ENCODE measurements around the gene DR1.

The DR1 gene

GRCh38 chr1:93324486-93325464, 20.9 kb upstream of the DR1 start:
- WGBS (ENCODE audit: insufficient coverage) = 100% methylated on average over 1 of the region's 8 CpGs
- ChIA-PET CTCF (interaction anchor here (0.5 to 2.9 kb wide), 6 partner anchors 9 to 96 kb away, joined by 3 to 15 read pairs (median 3); no protein-coding TSS in a partner anchor), POLR2A (no interaction called here)
- Histone ChIP-seq H3K4me3 (ENCODE audit: control insufficient read depth in 1 of 7, extremely low read depth in 1 of 7, insufficient read depth in 4 of 7, low read depth in 2 of 7, low read length in 6 of 7) (no peak overlapping the region), H3K4me1 (ENCODE audit: control extremely low read depth in 1 of 4, control insufficient read depth in 4 of 4, insufficient read depth in 4 of 4, low read length in 3 of 4) (no peaks in the 10 kb centered on the region), H3K36me3 (ENCODE audit: control insufficient read depth in 4 of 4, insufficient read depth in 4 of 4, low read length in 3 of 4) (no peaks in the 10 kb centered on the region), H3K27ac (ENCODE audit: insufficient read depth in 1 of 2, low read depth in 1 of 2, low read length in 2 of 2, poor library complexity in 1 of 2, severe bottlenecking in 2 of 2) (no peak overlapping the region), H3K9me3 (ENCODE audit: control extremely low read depth in 1 of 5, control insufficient read depth in 4 of 5, insufficient read depth in 2 of 5, low read depth in 1 of 5, low read length in 4 of 5) (peaks cover 0 to 4% (median 0%) of the 10 kb centered on the region in 5 experiments), H3K27me3 (replicated peaks in 2 of 5; ENCODE audit: control insufficient read depth in 4 of 5, insufficient read depth in 5 of 5, low read length in 4 of 5) (no peaks in the 10 kb centered on the region)
- no peak for DNase-seq

DNA sequence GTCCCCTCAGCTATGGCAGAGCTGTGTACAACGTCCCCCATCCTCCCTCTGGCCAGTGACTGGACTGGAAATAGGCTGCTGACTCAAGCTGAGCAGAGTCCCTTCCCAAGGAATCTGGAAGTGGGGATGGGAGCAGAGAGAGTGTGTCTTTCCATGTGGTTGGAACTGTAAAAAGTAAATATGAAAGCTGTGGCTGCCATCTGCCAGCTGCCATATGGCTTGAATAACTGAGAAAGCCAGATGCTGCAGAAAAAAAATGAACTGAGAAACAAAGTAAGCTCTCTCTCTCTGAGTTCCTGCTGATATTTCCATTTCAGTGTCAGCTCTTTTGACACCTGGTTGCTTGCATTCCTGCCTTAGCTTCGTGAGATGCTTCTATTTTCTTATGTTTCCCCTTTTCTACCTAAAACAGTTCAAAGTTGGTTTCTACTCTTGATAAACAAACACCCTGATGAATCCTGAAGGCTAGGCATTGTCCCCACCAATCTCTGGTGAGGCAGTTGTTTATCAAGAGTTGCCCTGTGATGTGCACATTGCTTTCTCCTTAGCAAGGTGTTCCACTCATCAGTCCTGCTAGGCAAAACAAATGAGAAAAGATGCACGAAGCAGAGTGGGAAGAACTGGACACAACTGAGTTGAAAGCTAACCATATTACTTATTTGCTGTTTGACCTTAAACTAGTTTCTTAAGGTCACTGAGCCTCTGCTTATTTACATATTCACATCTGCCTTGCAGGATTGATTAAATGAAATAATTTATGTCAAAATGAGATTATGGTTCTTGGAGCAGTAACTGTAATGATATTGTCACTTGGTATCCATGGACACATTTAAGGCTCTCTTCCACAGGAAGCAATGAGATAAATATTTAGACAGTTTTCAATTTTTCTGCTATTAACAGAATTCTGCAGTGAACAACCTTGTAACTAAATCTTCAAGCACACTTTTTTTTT, 16.6 kb upstream of the DR1 start:
- no peak overlapping the region for H3K4me3 ChIP-seq (ENCODE audit: control insufficient read depth in 1 of 7, extremely low read depth in 1 of 7, insufficient read depth in 4 of 7, low read depth in 2 of 7, low read length in 6 of 7)
- H3K27ac ChIP-seq (ENCODE audit: insufficient read depth in 1 of 2, low read depth in 1 of 2, low read length in 2 of 2, poor library complexity in 1 of 2, severe bottlenecking in 2 of 2) = no peak overlapping the region
- 97% methylated on average over 3 of the region's 3 CpGs for WGBS (ENCODE audit: insufficient coverage)
- DNase-seq = no peak
- CTCF ChIA-PET = interaction anchor here (0.8 to 2.0 kb wide), 3 partner anchors 8 to 24 kb away, joined by 3 to 5 read pairs (median 5); no protein-coding TSS in a partner anchor
- no peaks in the 10 kb centered on the region for H3K9me3 ChIP-seq (ENCODE audit: control extremely low read depth in 1 of 5, control insufficient read depth in 4 of 5, insufficient read depth in 2 of 5, low read depth in 1 of 5, low read length in 4 of 5)
- H3K36me3 ChIP-seq (ENCODE audit: control insufficient read depth in 4 of 4, insufficient read depth in 4 of 4, low read length in 3 of 4) = no peaks in the 10 kb centered on the region
- no peaks in the 10 kb centered on the region for H3K4me1 ChIP-seq (ENCODE audit: control extremely low read depth in 1 of 4, control insufficient read depth in 4 of 4, insufficient read depth in 4 of 4, low read length in 3 of 4)
- no peaks in the 10 kb centered on the region for H3K27me3 ChIP-seq (replicated peaks in 2 of 5; ENCODE audit: control insufficient read depth in 4 of 5, insufficient read depth in 5 of 5, low read length in 4 of 5)
- POLR2A ChIA-PET = no interaction called here

GRCh38 chr1:93330196-93330595, 15.5 kb upstream of the DR1 start:
- ChIA-PET CTCF (no interaction called here), POLR2A (no interaction called here)
- DNase-seq = no peak
- no CpG with 5 or more reads among the region's 1 CpG for WGBS (ENCODE audit: insufficient coverage)
- Histone ChIP-seq H3K4me3 (ENCODE audit: control insufficient read depth in 1 of 7, extremely low read depth in 1 of 7, insufficient read depth in 4 of 7, low read depth in 2 of 7, low read length in 6 of 7) (no peak overlapping the region), H3K27ac (ENCODE audit: insufficient read depth in 1 of 2, low read depth in 1 of 2, low read length in 2 of 2, poor library complexity in 1 of 2, severe bottlenecking in 2 of 2) (no peak overlapping the region), H3K36me3 (ENCODE audit: control insufficient read depth in 4 of 4, insufficient read depth in 4 of 4, low read length in 3 of 4) (no peaks in the 10 kb centered on the region), H3K27me3 (replicated peaks in 2 of 5; ENCODE audit: control insufficient read depth in 4 of 5, insufficient read depth in 5 of 5, low read length in 4 of 5) (no peaks in the 10 kb centered on the region), H3K4me1 (ENCODE audit: control extremely low read depth in 1 of 4, control insufficient read depth in 4 of 4, insufficient read depth in 4 of 4, low read length in 3 of 4) (no peaks in the 10 kb centered on the region), H3K9me3 (ENCODE audit: control extremely low read depth in 1 of 5, control insufficient read depth in 4 of 5, insufficient read depth in 2 of 5, low read depth in 1 of 5, low read length in 4 of 5) (no peaks in the 10 kb centered on the region)

- Histone ChIP-seq H3K4me1 (ENCODE audit: control extremely low read depth in 1 of 4, control insufficient read depth in 4 of 4, insufficient read depth in 4 of 4, low read length in 3 of 4) (peaks cover 0 to under 1% (median 0%) of the 10 kb centered on the region in 4 experiments), H3K27ac (ENCODE audit: insufficient read depth in 1 of 2, low read depth in 1 of 2, low read length in 2 of 2, poor library complexity in 1 of 2, severe bottlenecking in 2 of 2) (no peak overlapping the region), H3K4me3 (ENCODE audit: control insufficient read depth in 1 of 7, extremely low read depth in 1 of 7, insufficient read depth in 4 of 7, low read depth in 2 of 7, low read length in 6 of 7) (no peak overlapping the region), H3K9me3 (ENCODE audit: control extremely low read depth in 1 of 5, control insufficient read depth in 4 of 5, insufficient read depth in 2 of 5, low read depth in 1 of 5, low read length in 4 of 5) (no peaks in the 10 kb centered on the region), H3K27me3 (replicated peaks in 2 of 5; ENCODE audit: control insufficient read depth in 4 of 5, insufficient read depth in 5 of 5, low read length in 4 of 5) (no peaks in the 10 kb centered on the region), H3K36me3 (ENCODE audit: control insufficient read depth in 4 of 4, insufficient read depth in 4 of 4, low read length in 3 of 4) (no peaks in the 10 kb centered on the region)
- WGBS (ENCODE audit: insufficient coverage) = 86% methylated on average over 1 of the region's 3 CpGs
- POLR2A ChIA-PET = no interaction called here
- no peak for DNase-seq
- CTCF ChIA-PET = no interaction called here
These were observed 15.1 kb upstream of the DR1 start for GRCh38 chr1:93330617-93331016.

- ChIA-PET CTCF (interaction anchor here (0.6 kb wide), 1 partner anchor 19 kb away, joined by 3 read pairs; no protein-coding TSS in a partner anchor), POLR2A (no interaction called here)
- H3K9me3 ChIP-seq (ENCODE audit: control extremely low read depth in 1 of 5, control insufficient read depth in 4 of 5, insufficient read depth in 2 of 5, low read depth in 1 of 5, low read length in 4 of 5) = no peaks in the 10 kb centered on the region
- H3K4me1 ChIP-seq (ENCODE audit: control extremely low read depth in 1 of 4, control insufficient read depth in 4 of 4, insufficient read depth in 4 of 4, low read length in 3 of 4) = peaks cover 0 to 9% (median 8%) of the 10 kb centered on the region in 4 experiments
- no peaks in the 10 kb centered on the region for H3K27me3 ChIP-seq (replicated peaks in 2 of 5; ENCODE audit: control insufficient read depth in 4 of 5, insufficient read depth in 5 of 5, low read length in 4 of 5)
- WGBS (ENCODE audit: insufficient coverage) = no CpG with 5 or more reads among the region's 2 CpGs
- H3K36me3 ChIP-seq (ENCODE audit: control insufficient read depth in 4 of 4, insufficient read depth in 4 of 4, low read length in 3 of 4) = no peaks in the 10 kb centered on the region
- DNase-seq = no peak
- no peak overlapping the region for H3K27ac ChIP-seq (ENCODE audit: insufficient read depth in 1 of 2, low read depth in 1 of 2, low read length in 2 of 2, poor library complexity in 1 of 2, severe bottlenecking in 2 of 2)
- H3K4me3 ChIP-seq (ENCODE audit: control insufficient read depth in 1 of 7, extremely low read depth in 1 of 7, insufficient read depth in 4 of 7, low read depth in 2 of 7, low read length in 6 of 7) = no peak overlapping the region
These were observed 14.3 kb upstream of the DR1 start for GRCh38 chr1:93331412-93331811.

DNA sequence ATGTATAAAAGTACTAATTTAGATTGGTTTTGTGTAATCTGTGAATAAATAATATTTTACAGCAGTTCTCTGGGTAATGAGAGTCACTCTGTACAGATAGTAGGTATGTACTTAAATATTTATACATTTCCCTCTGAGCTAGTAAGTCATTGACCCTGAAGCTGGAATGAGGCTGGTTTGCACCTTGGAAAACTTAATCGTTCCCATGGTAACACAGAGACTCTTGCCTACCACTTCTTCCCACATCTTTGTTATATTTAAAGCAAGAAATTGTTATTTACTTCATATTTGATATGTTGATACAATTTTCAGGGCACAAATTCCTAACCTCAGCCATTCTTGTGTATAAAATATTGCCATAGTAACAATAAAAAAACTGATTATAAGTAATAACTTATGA, 13.3 kb upstream of the DR1 start:
- no CpG with 5 or more reads among the region's 1 CpG for WGBS (ENCODE audit: insufficient coverage)
- Histone ChIP-seq H3K36me3 (ENCODE audit: control insufficient read depth in 4 of 4, insufficient read depth in 4 of 4, low read length in 3 of 4) (no peaks in the 10 kb centered on the region), H3K4me3 (ENCODE audit: control insufficient read depth in 1 of 7, extremely low read depth in 1 of 7, insufficient read depth in 4 of 7, low read depth in 2 of 7, low read length in 6 of 7) (no peak overlapping the region), H3K9me3 (ENCODE audit: control extremely low read depth in 1 of 5, control insufficient read depth in 4 of 5, insufficient read depth in 2 of 5, low read depth in 1 of 5, low read length in 4 of 5) (no peaks in the 10 kb centered on the region), H3K27ac (ENCODE audit: insufficient read depth in 1 of 2, low read depth in 1 of 2, low read length in 2 of 2, poor library complexity in 1 of 2, severe bottlenecking in 2 of 2) (no peak overlapping the region), H3K27me3 (replicated peaks in 2 of 5; ENCODE audit: control insufficient read depth in 4 of 5, insufficient read depth in 5 of 5, low read length in 4 of 5) (no peaks in the 10 kb centered on the region), H3K4me1 (ENCODE audit: control extremely low read depth in 1 of 4, control insufficient read depth in 4 of 4, insufficient read depth in 4 of 4, low read length in 3 of 4) (peaks cover 0 to 11% (median 9%) of the 10 kb centered on the region in 4 experiments)
- POLR2A ChIA-PET = no interaction called here
- no peak for DNase-seq
- CTCF ChIA-PET = interaction anchor here (1.8 kb wide), 1 partner anchor 14 kb away, joined by 5 read pairs; no protein-coding TSS in a partner anchor
